GM15510 (cell line): ENCODE measurements around the gene ODC1.

ENCODE experiments used
- POLR2A ChIP-seq: IDR thresholded peaks from 3 replicates; pipeline ENCODE4 v1.6.1; 2011; ENCODE audit warnings: borderline replicate concordance; ENCODE audit not compliant: insufficient read length; ENCODE audit errors: extremely low read depth

ODC1 gene

DNA sequence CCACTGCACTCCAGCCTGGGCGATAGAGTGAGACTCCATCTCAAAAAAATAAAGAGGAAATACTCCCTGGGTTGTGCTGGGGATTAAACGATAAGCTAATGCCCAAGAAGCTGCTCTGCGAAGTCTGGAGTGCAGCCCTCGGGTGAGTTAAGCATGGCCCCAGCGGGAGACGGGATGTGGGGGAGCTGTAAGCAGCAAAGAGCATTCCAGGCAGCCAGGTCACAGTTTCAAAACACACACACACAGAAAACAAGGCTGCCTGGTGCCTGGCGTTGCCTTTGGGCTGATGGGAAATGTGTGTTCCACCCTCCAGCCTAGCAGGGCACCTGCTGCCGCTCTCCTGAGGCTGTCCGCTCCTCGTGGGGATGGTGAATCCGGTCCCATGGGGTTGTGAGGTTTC, 24.1 kb downstream of the ODC1 start:
- no peak for TF ChIP-seq POLR2A

DNA sequence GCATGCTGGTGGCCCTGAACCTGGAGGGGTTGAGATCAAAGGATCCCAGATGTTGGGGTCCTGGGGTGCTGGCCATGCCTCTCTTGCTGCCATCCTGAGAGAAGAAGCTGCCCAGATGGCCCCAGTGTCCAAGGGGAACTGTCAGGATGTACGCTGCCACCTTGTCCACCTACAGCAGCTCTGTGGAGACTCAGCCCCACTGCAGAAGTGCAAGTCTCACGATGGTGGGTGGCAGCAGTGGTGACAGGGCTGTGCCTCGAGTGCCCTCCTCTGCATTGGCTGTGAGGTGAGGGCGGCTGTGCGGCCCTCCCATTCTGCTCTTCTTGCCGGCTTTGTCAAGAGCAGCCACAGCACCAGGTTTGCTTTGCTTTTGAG, 24.7 kb downstream of the ODC1 start:
- TF ChIP-seq POLR2A: no peak

DNA sequence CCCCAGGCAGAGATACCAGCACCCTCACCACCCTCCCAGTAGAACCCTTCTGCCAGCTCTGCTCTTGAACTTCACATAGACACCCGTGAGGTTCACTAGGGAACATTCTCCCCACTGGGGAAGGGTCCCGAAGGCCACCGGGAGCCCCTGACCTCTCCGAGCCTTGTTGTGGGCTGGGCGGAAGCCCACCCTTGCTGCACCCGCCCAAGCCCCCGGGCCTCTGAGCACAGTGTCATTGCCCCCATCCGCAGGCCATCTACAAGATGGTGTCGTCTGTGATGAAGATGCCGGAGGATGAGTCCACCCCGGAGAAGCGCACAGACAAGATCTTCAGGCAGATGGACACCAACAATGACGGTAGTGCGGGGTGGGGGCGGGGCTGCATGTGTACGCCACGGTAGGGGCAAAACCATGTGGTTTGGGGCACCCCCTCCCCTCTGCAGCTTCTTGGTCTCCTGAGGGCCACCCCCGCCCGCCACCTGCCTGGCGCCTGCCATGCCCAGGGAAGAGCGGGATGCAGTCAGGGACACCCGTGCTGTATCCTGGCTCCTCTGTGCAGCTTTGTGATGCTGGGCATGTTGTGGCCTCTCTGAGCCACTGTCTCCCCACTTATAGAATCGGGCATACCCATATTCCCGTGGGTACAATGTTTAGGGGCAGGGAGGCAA, 25.3 kb downstream of the ODC1 start:
- no peak for TF ChIP-seq POLR2A

DNA sequence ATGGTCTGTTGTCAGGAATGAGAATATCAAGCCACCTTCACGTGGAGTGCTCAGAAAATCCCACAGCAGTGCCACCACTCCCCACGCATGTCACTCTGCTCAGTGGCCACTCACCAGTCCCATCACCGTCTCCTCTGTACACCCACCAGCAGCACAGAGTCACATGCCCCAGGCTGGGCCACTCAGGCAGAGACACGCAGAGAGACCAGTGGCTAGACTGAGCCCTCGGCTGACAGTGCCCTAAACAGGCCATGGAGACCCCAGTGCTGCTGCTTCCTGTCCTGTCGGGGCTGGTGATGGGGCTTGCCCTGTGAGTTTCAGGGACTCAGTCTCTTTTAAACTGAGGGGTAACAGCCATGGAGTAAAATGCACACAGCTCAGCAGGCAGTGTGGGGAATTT, 25.9 kb downstream of the ODC1 start:
- TF ChIP-seq POLR2A: no peak

DNA sequence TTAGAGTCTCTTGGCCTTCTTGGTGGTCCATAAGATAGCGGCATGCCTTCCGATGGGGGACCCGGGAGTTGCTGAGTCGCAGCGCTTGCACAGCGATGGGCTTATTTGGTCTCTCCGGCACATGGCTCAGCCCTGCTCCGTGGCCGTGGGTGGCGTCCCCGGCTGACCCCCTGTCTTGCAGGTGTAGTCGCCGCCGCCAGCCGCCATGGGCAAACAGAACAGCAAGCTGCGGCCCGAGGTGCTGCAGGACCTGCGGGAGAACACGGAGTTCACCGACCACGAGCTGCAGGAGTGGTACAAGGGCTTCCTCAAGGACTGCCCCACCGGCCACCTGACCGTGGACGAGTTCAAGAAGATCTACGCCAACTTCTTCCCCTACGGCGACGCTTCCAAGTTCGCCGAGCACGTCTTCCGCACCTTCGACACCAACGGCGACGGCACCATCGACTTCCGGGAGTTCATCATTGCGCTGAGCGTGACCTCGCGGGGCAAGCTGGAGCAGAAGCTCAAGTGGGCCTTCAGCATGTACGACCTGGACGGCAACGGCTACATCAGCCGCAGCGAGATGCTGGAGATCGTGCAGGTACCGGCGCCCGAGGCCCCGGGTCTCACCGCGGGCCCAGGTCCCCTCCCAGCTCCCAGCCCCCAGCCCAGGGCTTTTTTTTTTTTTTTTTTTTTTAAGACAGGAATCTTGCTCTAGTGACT, 28.4 kb downstream of the ODC1 start:
- TF ChIP-seq POLR2A: no peak

DNA sequence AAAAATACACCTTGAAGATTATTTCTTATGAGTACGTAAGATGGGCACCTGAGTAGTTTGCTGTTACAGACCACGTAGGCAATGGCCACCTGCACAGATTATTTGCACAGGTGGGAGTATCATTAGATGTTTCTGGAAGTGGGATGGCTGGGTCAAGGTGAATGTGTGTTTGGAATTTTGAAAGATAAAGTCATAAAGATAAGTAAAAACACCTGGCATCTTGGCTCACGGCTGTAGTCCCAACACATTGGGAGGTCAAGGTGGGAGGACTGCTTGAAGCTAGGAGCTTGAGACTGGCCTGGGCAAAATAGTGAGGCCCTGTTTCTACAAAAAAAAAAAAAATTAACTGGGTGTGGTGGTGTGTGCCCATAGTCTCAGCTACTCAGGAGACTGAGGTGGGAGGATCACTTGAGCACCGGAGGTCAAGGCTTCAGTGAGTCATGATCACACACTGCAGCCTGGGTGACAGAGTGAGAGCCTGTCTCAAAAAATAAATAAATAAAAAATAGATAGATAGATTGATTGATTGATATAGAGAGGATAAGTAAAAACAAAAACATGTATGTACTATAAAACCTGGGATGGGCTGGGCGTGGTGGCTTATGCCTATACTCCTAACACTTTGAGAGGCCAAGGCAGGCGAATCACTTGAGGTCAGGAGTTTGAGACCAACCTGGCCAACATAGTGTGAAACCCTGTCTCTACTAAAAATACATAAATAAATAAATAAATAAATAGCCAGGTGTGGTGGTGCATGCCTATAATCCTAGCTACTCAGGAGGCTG, 30.4 kb downstream of the ODC1 start:
- TF ChIP-seq POLR2A: no peak

DNA sequence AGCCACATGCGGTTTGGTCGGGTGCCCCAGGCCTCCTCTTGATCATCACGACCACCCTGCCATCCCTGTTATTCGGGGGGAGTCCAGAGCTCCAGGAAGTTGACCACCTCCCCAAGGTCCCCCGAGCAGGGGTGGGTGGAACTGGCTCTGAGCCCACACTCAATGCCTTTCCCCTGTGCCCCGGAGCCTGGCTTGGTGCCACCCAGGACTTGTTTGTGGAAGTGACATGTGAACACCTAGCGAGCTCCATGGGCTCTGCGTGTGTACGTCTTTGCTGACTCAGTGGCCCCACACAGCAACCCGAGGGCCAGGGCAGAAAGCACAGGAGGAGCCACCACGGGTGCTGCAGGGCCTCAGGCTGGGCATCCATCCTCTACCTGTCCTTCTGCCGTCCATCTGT, 32.5 kb downstream of the ODC1 start:
- TF ChIP-seq POLR2A: no peak

DNA sequence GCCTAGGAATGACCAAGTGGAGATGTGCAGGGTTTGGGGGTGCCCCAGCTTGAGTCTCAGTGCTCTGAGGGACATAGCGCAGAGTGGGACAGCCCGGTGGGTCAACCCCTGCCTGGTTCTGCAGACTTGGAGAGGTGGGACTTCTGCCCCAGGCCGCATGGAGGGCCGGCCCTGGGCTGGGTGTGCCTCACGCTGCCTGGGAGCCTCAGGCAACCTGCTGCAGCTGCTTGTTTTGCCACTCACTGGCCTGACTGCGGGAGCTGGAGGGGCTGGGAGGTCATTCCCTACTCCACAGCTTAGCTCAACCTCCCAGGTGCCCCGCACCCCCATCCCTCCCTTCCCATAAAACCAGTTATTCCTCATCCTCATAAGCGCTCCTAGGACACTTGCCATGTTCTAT, 33.1 kb downstream of the ODC1 start:
- no peak for TF ChIP-seq POLR2A

DNA sequence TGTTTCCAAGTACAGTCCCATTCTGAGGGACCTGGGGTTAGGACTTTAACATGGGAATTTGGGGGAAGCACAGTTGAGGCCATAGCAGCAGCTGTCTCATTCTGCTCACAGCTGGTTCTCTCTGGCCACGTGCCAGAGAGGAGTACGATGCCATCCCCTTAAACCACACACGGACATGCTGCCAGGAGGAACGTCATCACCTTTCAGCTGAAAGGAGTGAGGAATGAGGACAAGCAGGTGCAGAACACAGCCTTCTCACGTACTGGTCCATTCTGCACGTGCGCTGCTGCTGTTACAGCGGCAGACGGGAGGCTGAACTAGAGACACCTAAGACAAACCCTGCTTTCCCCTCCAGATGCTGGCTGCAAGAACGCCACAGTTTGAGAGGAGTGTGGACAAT, 33.5 kb downstream of the ODC1 start:
- no peak for TF ChIP-seq POLR2A

DNA sequence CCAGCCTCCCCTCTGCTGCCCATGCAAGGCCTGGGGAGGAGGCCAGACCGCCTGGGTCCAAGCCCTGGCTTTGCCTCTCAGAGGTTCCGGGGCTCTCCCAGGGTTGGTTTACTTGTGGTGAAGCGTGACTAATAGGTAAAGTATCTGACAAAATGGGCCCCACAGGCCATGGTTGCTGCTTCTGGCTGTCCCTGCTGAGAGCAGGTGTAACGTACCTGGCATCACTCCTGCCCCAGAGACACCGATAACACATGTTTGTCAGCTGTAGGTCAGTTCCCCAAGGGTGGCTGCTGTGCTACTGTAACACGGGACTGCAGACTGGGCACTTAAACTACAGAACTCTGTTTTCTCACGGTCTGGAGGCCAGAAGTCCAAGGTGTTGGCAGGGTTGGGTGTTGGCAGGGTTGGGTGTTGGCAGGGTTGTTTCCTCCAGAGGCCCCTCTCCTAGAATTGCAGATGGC, 34.1 kb downstream of the ODC1 start:
- TF ChIP-seq POLR2A: no peak

DNA sequence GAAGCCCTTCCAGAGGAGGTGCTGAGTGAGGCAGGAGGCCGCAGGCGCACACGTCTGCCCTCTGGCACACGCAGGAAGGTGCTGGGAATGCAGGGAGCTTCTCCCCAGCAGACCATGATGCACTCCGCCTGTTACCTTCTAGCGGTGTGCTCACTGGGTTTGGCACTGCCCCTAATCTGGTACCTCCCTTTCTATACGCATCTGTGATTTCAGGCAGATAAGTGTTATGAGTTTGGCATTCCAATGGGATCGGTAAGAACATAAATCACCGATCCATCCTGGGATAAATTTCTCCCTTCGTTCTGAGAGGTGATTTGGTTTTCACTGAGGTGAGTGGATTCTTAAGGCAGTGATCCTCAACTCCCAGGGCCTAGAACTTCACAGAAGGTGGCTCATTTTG, 34.6 kb downstream of the ODC1 start:
- TF ChIP-seq POLR2A: no peak

DNA sequence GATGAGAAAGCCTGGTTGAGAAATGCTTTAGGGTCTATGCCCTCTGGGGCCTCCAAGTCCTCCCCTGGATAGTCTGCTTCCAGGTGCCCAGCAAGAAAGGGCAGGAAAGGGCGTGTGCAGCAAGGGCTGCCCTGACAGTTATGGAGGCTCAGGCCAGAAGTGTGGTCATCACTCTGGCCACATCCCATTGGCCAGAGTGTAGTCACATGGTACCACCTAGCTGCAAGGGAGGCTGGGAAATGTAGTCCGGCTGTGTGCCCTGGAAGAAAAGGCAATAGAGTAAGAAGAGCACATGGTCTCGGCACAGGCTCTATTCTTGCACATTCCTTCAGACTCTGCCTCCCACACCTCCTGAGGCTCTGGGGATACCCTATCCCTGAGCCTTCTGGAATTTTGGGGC, 35.7 kb downstream of the ODC1 start:
- no peak for TF ChIP-seq POLR2A

DNA sequence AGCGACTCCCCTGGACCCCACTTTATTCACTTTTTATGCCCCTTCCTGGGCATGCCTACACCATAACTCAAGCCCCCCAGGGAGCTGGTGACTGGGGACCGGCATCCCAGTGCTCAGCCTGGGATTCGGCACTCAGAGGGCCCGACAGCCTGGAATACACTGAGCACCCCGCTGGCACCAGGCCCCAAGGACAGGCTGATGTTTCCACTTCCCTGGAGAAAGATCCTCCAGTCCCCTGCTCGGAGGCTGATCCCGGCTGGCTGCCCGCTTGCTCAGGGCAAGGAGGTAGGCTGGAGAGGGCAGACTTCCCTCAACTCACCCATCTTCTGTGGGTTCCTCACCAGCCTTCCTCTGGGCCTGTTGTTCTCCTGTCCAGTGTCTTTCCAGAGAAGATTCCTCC, 36.6 kb downstream of the ODC1 start:
- no peak for TF ChIP-seq POLR2A

DNA sequence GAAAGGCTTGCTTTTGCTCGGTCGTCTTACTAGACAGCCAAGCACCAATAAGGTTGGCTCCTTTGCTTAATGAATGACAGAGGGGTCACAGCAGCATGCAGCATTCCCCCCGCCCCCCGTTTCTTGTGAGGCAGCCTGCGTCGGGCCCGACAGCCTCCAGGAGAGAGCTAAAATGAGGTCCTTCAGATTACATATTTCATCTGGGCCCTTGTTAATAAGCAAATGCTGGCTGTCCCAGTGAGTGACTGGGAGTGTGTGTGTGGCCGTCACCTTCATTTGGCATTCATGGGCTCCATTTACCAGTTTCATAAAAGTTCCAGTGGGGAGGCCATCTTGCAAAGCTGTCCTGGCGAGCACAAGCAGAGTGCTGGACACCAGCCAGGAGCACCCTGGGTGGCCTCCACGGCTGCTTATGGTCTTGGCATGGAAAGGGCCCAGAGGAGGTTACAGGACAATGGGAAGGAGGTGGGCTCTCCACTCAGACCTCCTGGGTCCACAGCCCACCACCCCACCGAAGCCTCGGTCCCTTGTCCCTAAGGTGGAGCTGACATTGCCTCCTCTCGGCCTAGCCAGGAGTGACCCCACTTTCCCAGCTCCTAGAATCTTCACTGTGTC, 37.2 kb downstream of the ODC1 start:
- no peak for TF ChIP-seq POLR2A
